Transverse colon (tissue), 4 donors: ENCODE data around the gene PITPNC1. TPM values are rescaled to one million over a fixed set of nuclear protein-coding genes. Genes with fewer than 3 reads are reported as not detected.

Source experiments
- DNase-seq: peaks from one replicate; pipeline ENCODE4 v3.0.0-alpha.2; 2019
- H3K27ac ChIP-seq, 4 donors: fragments of 200-600 bp; sonication (generic); 2 replicates each; pipeline ENCODE4 v1.5.1; 2016 to 2018; ENCODE audit warnings: inconsistent platforms in 4 of 4
- H3K27me3 ChIP-seq: fragments of 200-600 bp; sonication (generic); 2 replicates; pipeline ENCODE4 v1.5.1; 2017; ENCODE audit warnings: inconsistent platforms
- H3K36me3 ChIP-seq, 4 donors: fragments of 200-600 bp; sonication (generic); 2 replicates each; pipeline ENCODE4 v1.5.1; 2017 to 2019; ENCODE audit warnings: inconsistent platforms in 4 of 4
- H3K4me1 ChIP-seq, 4 donors: fragments of 200-600 bp; sonication (generic); 2 replicates each; pipeline ENCODE4 v1.5.1; 2017 to 2020; ENCODE audit warnings: inconsistent platforms in 4 of 4
- H3K4me3 ChIP-seq, 4 donors: fragments of 200-600 bp; sonication (generic); 1 replicate in 1 of 4; 2 replicates in 3 of 4; pipeline versions ENCODE4 v1.5.1 to v1.6.1; 2017 to 2019; ENCODE audit warnings: inconsistent platforms in 4 of 4
- H3K9me3 ChIP-seq, 2 donors: fragments of 200-600 bp; sonication (generic); 2 replicates each; pipeline ENCODE4 v1.5.1; 2017 to 2019; ENCODE audit warnings: inconsistent platforms in 2 of 2
- EP300 ChIP-seq: sonication (generic); formaldehyde crosslinking; IDR thresholded peaks from one replicate; pipeline ENCODE4 v1.6.1; 2017; ENCODE audit warnings: antibody characterized with exemption, low read depth
- POLR2A ChIP-seq: fragments of 450-650 bp; IDR thresholded peaks from one replicate; pipeline ENCODE4 v1.6.1; 2016; ENCODE audit warnings: antibody characterized with exemption, mild to moderate bottlenecking, moderate library complexity
- POLR2AphosphoS5 ChIP-seq, 3 donors: sonication (generic); formaldehyde crosslinking; IDR thresholded peaks; one replicate each; pipeline ENCODE4 v1.6.1; 2016; ENCODE audit warnings: antibody characterized with exemption in 3 of 3
- WGBS, 2 donors: methylation state at CpG; one replicate each; pipeline ENCODE4 v1.1.5; 2018; ENCODE audit warnings: low coverage in 1 of 2; 5-methylcytosine and 5-hydroxymethylcytosine counted together
- in situ Hi-C, 4 donors: fragments of 200-750 bp; cut with MboI; loops; one replicate each; pipeline versions ENCODE4 v1.15.0 to v1.15.1; 2017; ENCODE audit warnings: low sequenced_read_pairs in 3 of 4, low pct_ligation_motif_present in 1 of 4, low pct_unique_long_range_greater_than_20kb in 1 of 4
- intact Hi-C: fragments of 100-400 bp; cut with DNase I; formaldehyde crosslinking; loops from one replicate; pipeline ENCODE4 v1.15.1; 2023; ENCODE audit warnings: low total_unique reads
- total RNA-seq, 4 donors: library from RNA; depleted of rRNA; stranded (reverse); fragments of >200 nt; gene quantifications; one replicate each; pipeline ENCODE4 v1.1.0, GENCODE V29; 2016
- TF ChIP-seq, protein P1 (sequence below), 5 experiments: fragments of 200-600 bp in 3 of 5; fragments of 450-650 bp in 2 of 5; sonication (generic) in 3 of 5; IDR thresholded peaks; 1 replicate in 2 of 5; 2 replicates in 3 of 5; pipeline ENCODE4 v1.5.1; 2016 to 2017; ENCODE audit warnings: antibody characterized with exemption in 5 of 5, inconsistent platforms in 3 of 5, mild to moderate bottlenecking in 2 of 5, moderate library complexity in 1 of 5

Gene PITPNC1
- total RNA-seq, 4 donors from 2014 or later, result 1.6 to 10.3 (median 4.0) TPM

DNA sequence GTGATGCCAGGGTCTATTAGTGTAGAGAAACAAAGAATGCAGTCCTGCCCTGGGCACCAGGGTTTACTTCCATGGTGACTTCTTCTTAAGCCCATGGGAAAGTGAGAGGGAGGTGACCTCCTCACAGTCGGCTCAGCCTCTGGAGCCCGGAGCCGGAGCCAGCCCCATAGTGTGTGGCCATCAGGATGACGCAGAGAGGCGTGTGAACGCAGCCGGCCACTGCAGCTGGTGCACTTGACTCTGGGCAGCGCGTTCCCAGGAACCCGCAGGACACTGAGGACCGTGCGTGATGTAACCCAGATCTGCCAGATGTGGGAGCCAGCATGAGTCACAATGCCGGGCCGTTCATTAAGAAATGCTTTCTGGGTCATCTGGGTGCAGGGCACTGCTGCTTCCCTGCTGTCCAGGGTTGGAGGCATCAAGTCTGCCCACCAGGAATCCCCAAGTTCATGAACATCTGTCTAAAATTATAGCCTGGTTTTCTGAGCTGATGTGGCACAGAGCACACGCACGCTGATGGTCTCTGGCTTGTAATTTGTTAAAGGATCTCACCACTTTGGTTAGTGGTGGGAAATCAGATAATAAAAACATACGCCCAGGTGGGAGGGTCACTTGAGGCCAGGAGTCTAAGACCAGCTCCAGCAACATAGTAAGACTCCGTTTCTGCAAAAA is 114.1 kb downstream of the PITPNC1 start:
- intact Hi-C loops (loop anchor here (5.0 kb wide), 1 partner anchor 511 kb away; no protein-coding TSS in a partner anchor), in situ Hi-C loops (loop anchor here in 1 of 4 donors (25.0 kb wide), 2 partner anchors 121 to 196 kb away; no protein-coding TSS in a partner anchor)
- WGBS, 2 donors, result 70% methylated on average over 18 of the region's 18 CpGs; no CpG with 5 or more reads in 1 of the 2 donors
- DNase-seq, result peak; percentile 72
- H3K4me1 ChIP-seq, result peaks cover 0 to 25% (median 5%) of the 10 kb centered on the region in 4 donors
- peak overlapping the region in 1 of 4 donors; percentile 7 for H3K4me3 ChIP-seq
- TF ChIP-seq EP300, result peak; percentile 95
- peak; percentile 76 to 95 (median 95) for TF ChIP-seq POLR2AphosphoS5 (IDR thresholded peaks at IDR 0.05)
- TF ChIP-seq, protein P1, sequence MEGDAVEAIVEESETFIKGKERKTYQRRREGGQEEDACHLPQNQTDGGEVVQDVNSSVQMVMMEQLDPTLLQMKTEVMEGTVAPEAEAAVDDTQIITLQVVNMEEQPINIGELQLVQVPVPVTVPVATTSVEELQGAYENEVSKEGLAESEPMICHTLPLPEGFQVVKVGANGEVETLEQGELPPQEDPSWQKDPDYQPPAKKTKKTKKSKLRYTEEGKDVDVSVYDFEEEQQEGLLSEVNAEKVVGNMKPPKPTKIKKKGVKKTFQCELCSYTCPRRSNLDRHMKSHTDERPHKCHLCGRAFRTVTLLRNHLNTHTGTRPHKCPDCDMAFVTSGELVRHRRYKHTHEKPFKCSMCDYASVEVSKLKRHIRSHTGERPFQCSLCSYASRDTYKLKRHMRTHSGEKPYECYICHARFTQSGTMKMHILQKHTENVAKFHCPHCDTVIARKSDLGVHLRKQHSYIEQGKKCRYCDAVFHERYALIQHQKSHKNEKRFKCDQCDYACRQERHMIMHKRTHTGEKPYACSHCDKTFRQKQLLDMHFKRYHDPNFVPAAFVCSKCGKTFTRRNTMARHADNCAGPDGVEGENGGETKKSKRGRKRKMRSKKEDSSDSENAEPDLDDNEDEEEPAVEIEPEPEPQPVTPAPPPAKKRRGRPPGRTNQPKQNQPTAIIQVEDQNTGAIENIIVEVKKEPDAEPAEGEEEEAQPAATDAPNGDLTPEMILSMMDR (IDR thresholded peaks at IDR 0.05), result no peak
- no peaks in the 10 kb centered on the region for H3K27me3 ChIP-seq
- peak overlapping the region; percentile 46 to 67 (median 56) for H3K27ac ChIP-seq
- H3K36me3 ChIP-seq, result no peaks in the 10 kb centered on the region
- no peaks in the 10 kb centered on the region for H3K9me3 ChIP-seq

DNA sequence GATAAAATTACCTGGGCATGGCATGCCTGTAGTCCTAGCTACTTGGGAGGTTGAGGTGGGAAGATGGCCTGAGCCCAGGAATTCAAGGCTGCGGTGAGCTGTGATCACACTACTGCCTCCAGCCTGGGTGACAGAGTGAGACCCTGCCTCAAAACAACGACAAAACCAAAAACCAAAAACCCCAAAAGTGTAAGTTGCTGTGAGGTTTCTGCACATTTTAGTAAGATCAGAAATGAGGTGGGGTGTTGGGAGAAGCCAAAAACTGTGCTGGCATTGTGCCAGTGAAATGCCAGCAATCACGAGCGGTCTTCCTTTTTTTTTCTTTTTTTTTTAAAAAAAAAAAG is 114.6 kb downstream of the PITPNC1 start:
- H3K4me3 ChIP-seq, result no peak overlapping the region
- peaks cover 0 to 25% (median 5%) of the 10 kb centered on the region in 4 donors for H3K4me1 ChIP-seq
- no peaks in the 10 kb centered on the region for H3K36me3 ChIP-seq
- TF ChIP-seq POLR2AphosphoS5 (IDR thresholded peaks at IDR 0.05) (no peak), POLR2A (no peak), EP300 (no peak)
- TF ChIP-seq, protein P1 (IDR thresholded peaks at IDR 0.05), result no peak
- no peaks in the 10 kb centered on the region for H3K9me3 ChIP-seq
- DNase-seq, result no peak
- intact Hi-C loops, result loop anchor here (5.0 kb wide), 1 partner anchor 511 kb away; no protein-coding TSS in a partner anchor
- H3K27ac ChIP-seq, result peak overlapping the region; percentile 22 to 59 (median 44)
- in situ Hi-C loops, result loop anchor here in 1 of 4 donors (25.0 kb wide), 2 partner anchors 121 to 196 kb away; no protein-coding TSS in a partner anchor
- WGBS, 2 donors, result 40 to 69% methylated on average over 1 to 4 of the region's 4 CpGs
- no peaks in the 10 kb centered on the region for H3K27me3 ChIP-seq

DNA sequence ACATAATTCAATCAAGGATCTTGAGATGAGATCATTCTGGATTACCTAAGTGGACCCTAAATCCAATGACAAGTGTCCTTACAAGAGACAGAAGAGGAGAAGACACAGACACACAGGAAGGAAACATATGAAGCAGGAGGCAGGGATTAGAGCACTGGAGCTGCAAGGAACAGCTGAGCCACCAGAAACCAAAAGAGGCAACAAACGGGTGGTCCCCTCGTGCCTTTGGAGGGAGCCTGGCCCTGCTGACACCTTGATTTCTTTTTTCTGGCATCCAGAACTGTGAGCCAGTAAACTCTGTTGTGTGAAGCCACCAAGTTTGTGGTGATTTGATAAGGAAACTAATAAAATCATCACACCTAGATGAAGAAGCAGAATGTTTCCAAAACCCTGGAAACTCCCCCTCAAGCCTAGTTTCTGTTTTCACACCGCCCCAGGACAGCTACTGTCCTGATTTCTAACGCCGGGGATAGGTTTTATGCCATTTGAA is 115.2 kb downstream of the PITPNC1 start:
- intact Hi-C loops (loop anchor here (5.0 kb wide), 1 partner anchor 510 kb away; no protein-coding TSS in a partner anchor), in situ Hi-C loops (loop anchor here in 1 of 4 donors (25.0 kb wide), 2 partner anchors 120 to 195 kb away; no protein-coding TSS in a partner anchor)
- TF ChIP-seq, protein P1 (IDR thresholded peaks at IDR 0.05), result no peak
- TF ChIP-seq EP300 (no peak), POLR2AphosphoS5 (IDR thresholded peaks at IDR 0.05) (no peak), POLR2A (no peak)
- Histone ChIP-seq H3K27ac (peak overlapping the region in 2 of 4 donors; percentile 18 to 20), H3K9me3 (no peaks in the 10 kb centered on the region), H3K27me3 (no peaks in the 10 kb centered on the region), H3K4me3 (no peak overlapping the region), H3K36me3 (no peaks in the 10 kb centered on the region), H3K4me1 (peaks cover 0 to 25% (median 5%) of the 10 kb centered on the region in 4 donors)
- 52 to 62% methylated on average over 2 to 5 of the region's 5 CpGs for WGBS, 2 donors
- DNase-seq, result no peak

DNA sequence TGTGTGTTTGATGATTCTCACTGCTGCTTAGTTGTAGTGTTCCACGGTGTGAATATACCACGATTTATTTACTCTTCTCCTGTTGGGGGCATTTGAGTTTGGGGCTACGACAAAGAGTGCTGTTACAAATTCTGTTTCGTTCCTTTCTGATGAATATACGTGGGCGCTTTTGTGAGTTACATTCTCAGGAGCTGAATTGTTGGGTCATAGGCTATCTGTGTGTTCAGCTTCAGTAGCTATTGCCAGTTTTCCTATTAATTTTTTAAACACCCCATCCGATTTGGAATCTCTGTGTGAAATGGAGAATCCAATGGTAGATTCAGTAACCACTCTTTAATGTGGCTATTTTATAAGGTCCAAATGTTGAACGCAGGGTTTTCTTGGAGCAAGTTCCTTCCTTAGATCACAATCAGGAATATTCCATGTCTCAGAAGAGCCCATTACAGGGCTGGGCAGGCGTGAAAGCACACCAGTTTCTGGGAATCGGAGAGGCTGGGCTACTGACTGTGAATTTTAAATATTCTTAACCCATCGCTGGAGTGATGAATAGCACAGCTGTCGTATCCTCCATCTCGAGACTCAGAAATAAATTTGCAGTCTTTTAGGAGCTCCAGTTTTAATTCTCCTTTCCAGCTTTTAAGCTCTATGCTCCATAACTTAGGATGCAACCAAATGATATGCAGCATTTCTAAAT is 115.9 kb downstream of the PITPNC1 start:
- DNase-seq, result no peak
- Histone ChIP-seq H3K36me3 (no peaks in the 10 kb centered on the region), H3K4me3 (no peak overlapping the region), H3K9me3 (no peaks in the 10 kb centered on the region), H3K27me3 (no peaks in the 10 kb centered on the region), H3K27ac (peak overlapping the region in 1 of 4 donors; percentile 20), H3K4me1 (peaks cover 0 to 21% (median 5%) of the 10 kb centered on the region in 4 donors)
- intact Hi-C loops, result loop anchor here (5.0 kb wide), 1 partner anchor 509 kb away; no protein-coding TSS in a partner anchor
- no peak for TF ChIP-seq POLR2A
- TF ChIP-seq, protein P1 (IDR thresholded peaks at IDR 0.05), result no peak
- no peak for TF ChIP-seq EP300
- no peak for TF ChIP-seq POLR2AphosphoS5 (IDR thresholded peaks at IDR 0.05)
- WGBS, 2 donors, result 82 to 84% methylated on average over 13 of the region's 13 CpGs
- in situ Hi-C loops, result loop anchor here in 1 of 4 donors (25.0 kb wide), 2 partner anchors 119 to 194 kb away; no protein-coding TSS in a partner anchor
